Effector memory CD4-positive, alpha-beta T cell (primary cell): ENCODE results near the gene MARS1.

Experiments used
- DNase-seq, 3 donors: peaks; one replicate each; pipeline ENCODE4 v3.0.0-alpha.2; 2020
- H3K27ac ChIP-seq: 2 replicates; pipeline ENCODE4 v1.7.0; 2013; ENCODE audit warnings: mild to moderate bottlenecking, low read length, moderate library complexity; ENCODE audit not compliant: insufficient read depth, poor library complexity, severe bottlenecking
- H3K27me3 ChIP-seq: replicated peaks from 2 replicates; pipeline ENCODE4 v1.7.0; 2013; ENCODE audit warnings: mild to moderate bottlenecking, low read length; ENCODE audit not compliant: insufficient read depth, control insufficient read depth, poor library complexity, severe bottlenecking
- H3K36me3 ChIP-seq: 2 replicates; pipeline ENCODE4 v1.7.0; 2013; ENCODE audit warnings: mild to moderate bottlenecking, low read length, moderate library complexity; ENCODE audit not compliant: control insufficient read depth, insufficient read depth
- H3K4me1 ChIP-seq: 2 replicates; pipeline ENCODE4 v1.7.0; 2013; ENCODE audit warnings: low read length, mild to moderate bottlenecking; ENCODE audit not compliant: control insufficient read depth, insufficient read depth, poor library complexity, severe bottlenecking
- H3K4me3 ChIP-seq: 2 replicates; pipeline ENCODE4 v1.7.0; 2013; ENCODE audit warnings: low read length, low read depth, mild to moderate bottlenecking; ENCODE audit not compliant: insufficient read depth, poor library complexity, severe bottlenecking
- H3K9me3 ChIP-seq: 2 replicates; pipeline ENCODE4 v1.7.0; 2013; ENCODE audit warnings: mild to moderate bottlenecking, low read length, moderate library complexity; ENCODE audit not compliant: control insufficient read depth

The MARS1 gene

DNA sequence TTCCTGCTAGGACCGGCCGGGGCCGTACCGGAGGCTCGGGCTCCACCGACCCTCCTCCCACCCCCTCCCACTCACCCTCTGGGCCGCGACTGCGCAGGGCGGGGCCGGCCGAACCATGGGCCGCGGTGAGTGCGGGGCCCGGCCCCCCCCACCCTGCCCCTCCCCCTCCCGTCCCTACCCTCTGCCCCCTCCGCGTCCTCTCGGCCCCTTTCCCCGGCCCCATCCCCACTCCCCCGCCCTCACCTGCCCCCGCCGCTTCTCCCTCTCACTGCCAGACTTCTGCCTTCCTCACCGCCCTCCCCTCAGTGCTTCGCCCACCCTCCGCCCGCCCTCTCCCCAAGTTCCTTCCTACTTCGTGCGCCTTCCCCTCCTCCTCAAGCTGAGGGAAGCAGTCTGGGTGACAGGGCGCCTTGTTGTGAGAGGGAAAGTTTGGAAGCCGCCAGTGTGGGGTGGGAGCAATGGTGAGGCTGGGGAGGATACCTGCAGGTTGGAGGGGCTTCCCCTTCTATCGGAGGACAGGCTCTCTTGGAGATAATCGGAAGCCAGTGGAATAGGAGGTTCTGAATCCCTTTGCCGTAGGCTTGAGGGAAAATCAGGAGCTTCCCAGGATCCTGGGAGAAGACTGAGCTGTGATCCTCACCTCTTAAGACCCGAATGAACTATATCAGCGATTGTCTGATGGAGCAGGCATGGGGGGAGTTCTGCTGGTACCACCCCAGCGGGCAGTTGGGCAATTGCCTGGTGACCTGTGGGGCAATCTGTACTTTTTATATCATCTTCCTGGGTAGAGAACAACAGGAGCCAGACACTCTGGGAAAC is 35.2 kb downstream of the MARS1 start:
- peak overlapping the region; percentile 89 for H3K27ac ChIP-seq
- no peaks in the 10 kb centered on the region for H3K27me3 ChIP-seq
- peak in 2 of 3 donors; percentile 52 to 53 for DNase-seq
- H3K4me3 ChIP-seq = peak overlapping the region; percentile 44
- H3K9me3 ChIP-seq = no peaks in the 10 kb centered on the region
- H3K4me1 ChIP-seq = peaks cover 39% of the 10 kb centered on the region
- H3K36me3 ChIP-seq = peaks cover 31% of the 10 kb centered on the region

DNA sequence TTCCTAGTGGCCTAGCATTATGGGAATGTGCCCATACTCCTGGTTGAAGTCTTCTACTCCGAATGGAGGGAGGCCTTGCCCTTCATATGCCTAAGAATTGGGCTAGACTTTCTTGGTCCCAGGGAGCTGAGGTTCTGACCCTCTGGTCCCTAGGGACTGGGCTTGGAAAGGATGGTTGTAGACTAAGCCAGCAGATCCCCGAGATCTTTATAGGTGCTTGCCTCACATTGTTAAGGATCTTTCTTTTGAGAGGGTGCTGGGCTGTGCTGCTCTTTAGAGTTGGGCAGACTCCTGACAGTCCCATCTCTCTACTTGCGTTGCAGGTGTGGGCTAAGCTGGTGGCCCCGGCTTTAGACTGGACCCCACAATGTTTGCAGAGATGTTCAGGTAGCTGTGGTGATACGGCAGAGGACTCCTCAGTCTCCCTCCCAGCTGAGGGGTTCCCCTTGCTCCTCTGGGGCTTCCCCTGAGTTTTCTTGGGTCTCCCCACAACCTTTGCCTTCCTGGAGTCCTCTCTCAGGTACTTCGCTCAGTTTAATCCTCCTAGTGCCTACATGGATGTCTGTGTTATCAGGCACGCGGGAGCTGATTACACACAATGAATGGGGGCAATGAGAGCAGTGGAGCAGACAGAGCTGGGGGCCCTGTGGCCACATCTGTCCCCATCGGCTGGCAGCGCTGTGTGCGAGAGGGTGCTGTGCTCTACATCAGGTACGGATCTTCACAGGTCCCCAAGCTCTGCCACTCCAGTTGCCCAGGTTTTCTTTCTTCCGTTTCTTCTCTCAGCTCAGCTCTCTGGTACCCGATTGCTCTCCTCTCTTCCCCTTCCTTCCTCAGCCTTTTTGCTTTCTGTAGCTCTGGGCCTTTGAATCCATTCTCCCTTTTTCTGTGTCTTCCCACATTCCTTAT is 36.1 kb downstream of the MARS1 start:
- H3K4me1 ChIP-seq = peaks cover 38% of the 10 kb centered on the region

DNA sequence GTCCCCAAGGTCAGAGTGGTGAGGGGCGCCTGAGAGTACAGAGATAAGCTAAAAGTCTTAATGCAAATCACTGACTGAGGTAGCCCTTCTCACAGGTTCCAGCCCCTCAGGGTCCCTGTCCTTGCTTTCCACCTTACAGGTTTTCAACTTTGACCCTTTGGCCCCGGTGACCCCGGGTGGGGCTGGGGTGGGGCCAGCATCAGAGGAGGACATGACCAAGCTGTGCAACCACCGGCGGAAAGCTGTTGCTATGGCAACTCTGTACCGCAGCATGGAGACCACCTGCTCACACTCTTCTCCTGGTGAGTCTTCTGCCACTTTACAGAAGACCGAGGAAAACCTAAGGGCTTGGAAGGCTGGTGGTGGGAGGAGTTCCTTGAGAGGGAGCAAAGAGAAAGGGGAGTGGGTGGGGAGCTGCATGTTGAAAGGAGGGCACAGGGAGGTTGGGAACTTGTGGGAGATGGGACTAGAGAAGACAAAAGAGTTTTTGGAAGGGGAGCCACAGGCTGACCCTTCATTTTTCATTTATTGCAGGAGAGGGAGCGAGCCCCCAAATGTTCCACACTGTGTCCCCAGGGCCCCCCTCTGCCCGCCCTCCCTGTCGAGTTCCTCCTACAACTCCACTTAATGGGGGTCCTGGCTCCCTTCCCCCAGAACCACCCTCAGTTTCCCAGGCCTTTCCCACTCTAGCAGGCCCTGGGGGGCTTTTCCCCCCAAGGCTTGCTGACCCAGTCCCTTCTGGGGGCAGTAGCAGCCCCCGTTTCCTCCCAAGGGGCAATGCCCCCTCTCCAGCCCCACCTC is 37.1 kb downstream of the MARS1 start:
- Histone ChIP-seq H3K27ac (no peak overlapping the region), H3K9me3 (no peaks in the 10 kb centered on the region), H3K4me3 (no peak overlapping the region), H3K4me1 (peaks cover 30% of the 10 kb centered on the region), H3K27me3 (no peaks in the 10 kb centered on the region), H3K36me3 (peaks cover 48% of the 10 kb centered on the region)
- DNase-seq = no peak

More for the DNA sequence above, 36.1 kb downstream of the MARS1 start:
- H3K36me3 ChIP-seq = peaks cover 40% of the 10 kb centered on the region
- DNase-seq = no peak
- H3K27ac ChIP-seq = peak overlapping the region; percentile 89
- H3K9me3 ChIP-seq = no peaks in the 10 kb centered on the region
- peak overlapping the region; percentile 44 for H3K4me3 ChIP-seq
- H3K27me3 ChIP-seq = no peaks in the 10 kb centered on the region

- Histone ChIP-seq H3K36me3 (peaks cover 56% of the 10 kb centered on the region), H3K9me3 (no peaks in the 10 kb centered on the region), H3K4me3 (no peak overlapping the region), H3K27ac (no peak overlapping the region), H3K4me1 (peaks cover 29% of the 10 kb centered on the region), H3K27me3 (no peaks in the 10 kb centered on the region)
- DNase-seq = no peak
Measured at GRCh38 chr12:57525615-57526383, 37.9 kb downstream of the MARS1 start.

DNA sequence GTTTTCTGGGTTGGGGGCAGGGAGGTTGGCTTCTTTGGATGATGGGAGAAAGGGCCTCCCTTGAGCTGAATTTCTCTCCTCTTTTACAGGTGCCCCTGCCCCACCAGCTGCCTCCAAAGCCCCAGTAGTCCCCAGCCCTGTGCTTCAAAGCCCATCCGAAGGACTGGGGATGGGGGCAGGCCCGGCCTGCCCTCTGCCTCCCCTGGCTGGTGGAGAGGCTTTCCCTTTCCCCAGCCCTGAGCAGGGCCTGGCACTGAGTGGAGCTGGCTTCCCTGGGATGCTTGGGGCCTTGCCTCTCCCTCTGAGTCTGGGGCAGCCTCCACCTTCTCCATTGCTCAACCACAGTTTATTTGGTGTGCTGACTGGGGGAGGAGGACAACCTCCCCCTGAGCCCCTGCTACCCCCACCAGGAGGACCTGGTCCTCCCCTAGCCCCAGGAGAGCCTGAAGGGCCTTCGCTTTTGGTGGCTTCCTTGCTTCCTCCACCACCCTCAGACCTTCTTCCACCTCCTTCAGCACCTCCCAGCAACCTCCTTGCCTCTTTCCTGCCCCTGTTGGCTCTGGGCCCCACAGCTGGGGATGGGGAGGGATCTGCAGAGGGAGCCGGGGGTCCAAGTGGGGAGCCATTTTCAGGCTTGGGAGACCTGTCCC is 38.7 kb downstream of the MARS1 start:
- DNase-seq = no peak
- Histone ChIP-seq H3K36me3 (peaks cover 61% of the 10 kb centered on the region), H3K9me3 (no peaks in the 10 kb centered on the region), H3K27ac (no peak overlapping the region), H3K27me3 (no peaks in the 10 kb centered on the region), H3K4me1 (peaks cover 21% of the 10 kb centered on the region), H3K4me3 (no peak overlapping the region)

- Histone ChIP-seq H3K9me3 (no peaks in the 10 kb centered on the region), H3K36me3 (peaks cover 67% of the 10 kb centered on the region), H3K4me3 (no peak overlapping the region), H3K4me1 (peaks cover 15% of the 10 kb centered on the region), H3K27me3 (no peaks in the 10 kb centered on the region), H3K27ac (no peak overlapping the region)
- DNase-seq = no peak
Measured at GRCh38 chr12:57527184-57527583, 39.3 kb downstream of the MARS1 start.

- H3K27ac ChIP-seq = no peak overlapping the region
- no peak for DNase-seq
- no peaks in the 10 kb centered on the region for H3K9me3 ChIP-seq
- peaks cover 77% of the 10 kb centered on the region for H3K36me3 ChIP-seq
- H3K4me1 ChIP-seq = peaks cover 13% of the 10 kb centered on the region
- H3K27me3 ChIP-seq = no peaks in the 10 kb centered on the region
- H3K4me3 ChIP-seq = no peak overlapping the region
Measured at GRCh38 chr12:57528176-57528575, 40.3 kb downstream of the MARS1 start.

DNA sequence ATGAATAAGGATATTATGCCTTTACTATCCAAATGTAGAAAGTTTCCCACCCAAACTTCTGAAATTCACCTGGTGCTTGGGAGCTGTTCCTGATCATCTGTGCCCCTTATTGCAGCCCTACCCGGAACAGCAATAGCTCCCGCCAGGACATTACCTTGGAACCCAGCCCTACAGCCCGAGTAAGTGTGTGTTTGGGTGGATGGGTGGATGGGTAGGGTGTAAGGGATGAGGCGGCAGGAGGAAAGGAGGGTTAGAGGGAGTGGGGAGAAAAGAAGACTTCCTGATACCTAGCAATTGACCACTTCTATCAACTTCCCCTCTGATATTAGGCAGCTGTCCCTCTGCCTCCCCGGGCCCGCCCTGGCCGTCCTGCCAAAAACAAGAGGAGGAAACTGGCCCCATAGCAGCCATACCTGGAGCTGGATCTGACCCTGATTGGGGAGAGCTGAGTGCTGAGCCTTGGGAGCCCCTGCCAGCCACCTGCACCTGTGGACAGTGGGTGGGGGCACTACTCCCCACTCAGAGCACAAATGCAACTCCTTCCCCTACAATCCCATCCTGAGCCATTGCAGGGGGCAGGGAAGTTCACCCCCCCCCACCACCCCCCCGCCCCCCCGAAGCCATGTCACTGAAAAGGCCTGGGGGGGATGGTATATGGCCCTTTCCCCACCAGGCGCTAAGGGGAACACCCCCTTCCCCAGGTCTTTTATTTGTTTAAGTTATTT is 41.1 kb downstream of the MARS1 start:
- Histone ChIP-seq H3K27ac (no peak overlapping the region), H3K4me1 (peaks cover 5% of the 10 kb centered on the region), H3K27me3 (no peaks in the 10 kb centered on the region), H3K9me3 (no peaks in the 10 kb centered on the region), H3K4me3 (no peak overlapping the region), H3K36me3 (peaks cover 80% of the 10 kb centered on the region)
- DNase-seq = no peak
